HTR-8/SVneo (cell line): ENCODE results near the gene RPIA.
"Not testable (repeated sequence)": the region's sequence is repeated elsewhere in the genome, so short reads cannot be mapped to it uniquely, and the experiment has no call there.

ENCODE experiments used
- DNase-seq: peaks from one replicate; pipeline ENCODE4 v3.0.0; 2011; ENCODE audit warnings: low spot score, mixed read lengths; ENCODE audit not compliant: insufficient read length
- FAIRE-seq: peaks from 2 replicates; lab custom pipeline; 2011; peaks lifted over from hg19 to GRCh38; lab: Jason Lieb, UNC

RPIA gene

GRCh38 chr2:88729061-88729745 lies 37.7 kb downstream of the RPIA start:
- DNase-seq (peak; percentile 25), FAIRE-seq (no peak)

GRCh38 chr2:88733155-88733902 lies 41.9 kb downstream of the RPIA start:
- FAIRE-seq (no peak), DNase-seq (no peak)

- no peak for FAIRE-seq
- DNase-seq = no peak
Observed at GRCh38 chr2:88735133-88735532, 43.7 kb downstream of the RPIA start.

DNA sequence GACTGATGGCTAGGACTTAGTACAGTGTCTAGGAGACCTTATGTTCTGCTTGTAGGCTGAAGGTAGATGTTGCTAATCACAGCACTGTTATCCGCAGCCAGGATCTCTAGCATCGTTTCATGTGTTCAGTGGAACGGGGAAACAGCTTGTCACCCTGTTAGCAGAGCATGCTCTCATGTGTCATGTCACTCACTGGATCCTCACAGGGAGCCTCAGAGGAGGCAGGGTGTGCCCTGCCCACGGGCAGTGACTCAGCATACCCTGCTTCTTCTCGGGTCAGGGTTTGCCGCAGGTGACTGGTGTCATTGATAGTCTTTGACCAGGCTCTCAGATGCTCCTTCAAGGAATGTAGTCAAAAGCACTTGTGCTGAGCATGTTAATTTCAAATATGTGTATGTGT lies 44.4 kb downstream of the RPIA start:
- DNase-seq (no peak), FAIRE-seq (no peak)

GRCh38 chr2:88736437-88736836 lies 45.0 kb downstream of the RPIA start:
- no peak for DNase-seq
- no peak for FAIRE-seq

DNA sequence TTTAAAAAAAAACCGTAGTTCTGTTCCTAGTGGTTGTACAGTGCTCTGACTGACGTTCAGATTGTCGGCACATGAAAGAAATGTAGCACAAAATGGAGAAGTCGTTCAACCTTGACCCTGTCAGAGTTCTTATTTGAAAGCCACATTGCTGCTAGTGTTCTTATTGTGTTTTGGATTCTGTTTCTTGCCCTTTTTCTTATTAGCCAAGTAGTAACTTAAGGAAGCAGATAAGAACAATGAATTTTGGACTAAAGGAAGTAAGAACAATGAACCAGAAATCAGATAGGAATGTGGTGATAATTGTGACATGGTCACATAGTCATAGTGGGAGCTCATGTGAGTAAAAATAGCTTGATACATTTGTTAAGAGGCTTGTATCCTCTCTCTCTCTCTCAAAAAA lies 45.9 kb downstream of the RPIA start:
- FAIRE-seq (no peak), DNase-seq (no peak)

- DNase-seq (no peak), FAIRE-seq (no peak)
Observed at GRCh38 chr2:88738271-88738670, 46.8 kb downstream of the RPIA start.

GRCh38 chr2:88739985-88740600 lies 48.6 kb downstream of the RPIA start:
- FAIRE-seq = peak; percentile 73
- peak; percentile 79 for DNase-seq

GRCh38 chr2:88746929-88747490 lies 55.5 kb downstream of the RPIA start:
- DNase-seq (no peak), FAIRE-seq (no peak)

DNA sequence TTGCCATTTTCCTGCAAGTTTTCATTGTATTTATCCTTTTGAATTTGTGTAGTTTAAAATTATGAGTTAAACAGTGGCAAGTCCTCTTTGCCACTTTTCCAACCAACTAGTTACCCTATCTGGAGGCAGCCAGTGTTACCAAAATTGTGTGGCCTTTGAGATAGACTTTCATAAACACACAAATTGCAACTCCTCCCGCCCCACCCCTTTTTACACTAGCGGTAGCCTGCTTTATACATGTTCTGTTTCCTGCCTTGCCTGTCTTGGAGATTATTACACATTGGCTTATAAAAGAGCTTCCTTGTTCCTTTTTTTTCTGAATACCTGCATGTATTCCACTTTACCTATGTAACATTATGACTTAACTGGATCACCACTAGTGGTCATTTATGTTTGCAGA lies 56.5 kb downstream of the RPIA start:
- FAIRE-seq (no peak), DNase-seq (no peak)

GRCh38 chr2:88751768-88752167 lies 60.3 kb downstream of the RPIA start:
- no peak for FAIRE-seq
- no peak for DNase-seq

DNA sequence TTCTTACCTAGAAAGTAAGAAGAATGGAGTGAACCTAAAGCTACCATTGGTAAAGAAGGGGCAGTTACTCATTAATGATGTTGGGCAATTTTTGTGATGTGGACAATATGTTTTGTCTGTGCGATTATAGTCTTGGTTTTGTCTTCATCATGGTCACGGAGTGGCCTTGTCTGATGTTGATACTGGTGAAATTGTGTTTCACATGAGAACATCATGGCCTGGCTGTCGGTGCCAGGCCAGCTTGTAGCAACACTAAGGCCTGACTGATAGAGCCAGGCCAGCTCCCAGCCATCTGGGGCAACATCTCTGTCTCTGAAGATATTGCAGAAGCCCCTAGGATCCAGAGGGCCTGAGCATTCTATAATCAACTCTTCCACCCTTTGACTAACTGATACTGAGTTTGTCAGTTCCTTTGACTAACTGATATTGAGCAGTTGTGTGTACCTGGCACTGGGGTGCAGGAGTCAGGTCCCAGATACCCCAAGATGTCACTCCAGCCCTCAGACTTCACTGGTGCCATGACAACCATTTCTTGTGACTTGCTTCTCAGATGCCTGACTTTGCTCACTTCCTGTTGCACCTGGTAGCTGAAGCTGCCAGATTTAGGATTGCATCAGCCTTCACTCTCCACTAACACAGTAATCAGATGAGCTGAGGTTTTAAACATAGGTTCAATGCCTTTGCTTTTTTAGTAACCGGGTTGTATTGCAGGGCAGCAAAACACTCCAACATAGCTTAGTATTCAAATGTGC lies 62.5 kb downstream of the RPIA start:
- DNase-seq = no peak
- peak; percentile 44 for FAIRE-seq

- DNase-seq = no peak
- peak; percentile 42 for FAIRE-seq
Observed at GRCh38 chr2:88754585-88755320, 63.3 kb downstream of the RPIA start.

GRCh38 chr2:88755836-88756235 lies 64.4 kb downstream of the RPIA start:
- FAIRE-seq (no peak), DNase-seq (no peak)

- FAIRE-seq = no peak
- no peak for DNase-seq
Observed at GRCh38 chr2:88757025-88757424, 65.6 kb downstream of the RPIA start.

- not testable (repeated sequence) for FAIRE-seq, DNase-seq
Observed at GRCh38 chr2:88758702-88759101, 67.2 kb downstream of the RPIA start.

DNA sequence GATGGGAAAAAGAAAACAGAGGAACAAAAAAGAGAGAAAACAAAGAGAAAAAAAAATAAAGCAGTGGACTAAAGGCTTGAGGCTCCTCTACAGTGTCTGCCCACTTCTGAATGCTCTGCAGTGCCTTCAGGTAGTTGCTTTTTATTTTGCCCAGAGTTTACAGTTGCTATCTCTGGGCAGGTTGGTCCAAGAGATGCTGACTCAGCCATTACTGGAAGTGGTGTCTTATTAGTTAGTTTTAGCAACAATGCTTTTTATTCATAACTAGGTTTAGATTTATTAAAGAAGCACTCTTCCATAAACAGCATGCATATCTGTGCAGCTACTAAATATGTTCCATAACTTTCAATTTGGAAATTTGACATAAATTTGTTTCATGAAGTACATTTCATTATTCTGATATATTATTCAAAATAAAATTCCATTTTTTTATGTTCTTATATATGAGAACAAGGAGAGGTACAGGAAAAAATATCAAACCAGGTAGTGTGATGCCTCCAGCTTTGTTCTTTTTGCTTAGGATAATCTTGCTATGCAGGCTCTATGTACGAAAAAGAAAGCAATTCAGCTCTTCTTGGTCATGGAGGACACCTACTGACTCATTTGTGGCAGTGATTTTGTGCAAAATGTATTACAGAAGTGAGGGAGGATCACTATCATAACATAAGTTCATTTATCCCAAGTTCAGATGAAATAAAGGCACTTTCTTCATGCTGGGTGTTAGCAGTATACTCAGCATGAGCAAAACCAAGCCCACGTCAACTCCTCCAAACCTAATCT lies 69.5 kb downstream of the RPIA start:
- DNase-seq = no peak
- peak; percentile 36 for FAIRE-seq

DNA sequence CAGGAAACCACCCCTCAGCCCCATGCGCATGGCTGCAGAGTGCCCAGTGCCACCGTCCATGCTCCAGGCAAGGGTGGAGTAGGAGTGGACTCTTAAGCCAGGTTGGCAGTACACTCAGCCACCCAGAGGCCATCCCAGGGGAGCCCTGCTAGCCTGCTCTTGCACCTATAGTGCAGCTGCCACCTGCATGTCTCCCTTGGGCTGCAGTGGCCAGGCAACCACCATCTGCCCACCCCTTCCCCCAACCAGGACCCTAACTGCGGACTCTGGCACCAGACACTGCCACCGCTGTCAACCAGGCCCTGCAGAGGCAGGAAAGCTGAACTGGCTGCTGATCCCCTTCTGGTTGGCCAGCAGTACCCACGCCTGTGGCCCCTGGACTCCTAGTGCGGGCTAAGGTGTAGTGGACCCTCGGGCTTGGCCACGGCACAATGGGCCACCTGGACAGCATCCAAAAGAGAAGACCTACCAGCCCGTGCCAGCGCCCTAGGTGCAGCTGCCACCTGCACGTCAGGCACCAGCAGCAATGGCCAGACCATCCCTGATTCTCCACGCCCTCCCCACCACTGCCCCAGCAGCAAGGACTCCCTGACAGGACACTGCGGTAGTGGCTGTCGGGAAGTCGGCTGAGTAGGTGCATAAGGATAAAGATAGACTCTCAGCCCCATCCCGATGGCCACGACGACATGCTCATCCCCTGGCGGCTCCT lies 72.8 kb downstream of the RPIA start:
- DNase-seq (no peak), FAIRE-seq (no peak)

GRCh38 chr2:88764850-88765153 lies 73.3 kb downstream of the RPIA start:
- DNase-seq = no peak
- no peak for FAIRE-seq
